Stimulated activated naive B cell treated with anti-CD40 and anti-IgM and Interleukin-4, amounts not matched to agents 10 μg/mL and 1 μg/mL and 100 μg/mL, for 72 hours (primary cell): Measurements from ENCODE around the gene DCX.

Source experiments
- ATAC-seq, 2 donors: fragments of 150-1000 bp; cut with Tn5 transposase; replicated peaks; 2 replicates each; pipeline ENCODE4 v1.10.0; 2021; ENCODE audit warnings: moderate library complexity in 1 of 2
- DNase-seq: peaks from one replicate; pipeline ENCODE4 v3.0.0; 2021
- H3K27ac Mint-ChIP-seq: one replicate; pipeline ENCODE4 v1.8.0; 2022; ENCODE audit warnings: mild to moderate bottlenecking, mixed read lengths
- H3K27me3 Mint-ChIP-seq, 2 donors: one replicate each; pipeline ENCODE4 v1.8.0; 2022; ENCODE audit warnings: mixed read lengths in 2 of 2
- H3K36me3 Mint-ChIP-seq, 2 donors: one replicate each; pipeline ENCODE4 v1.8.0; 2022; ENCODE audit warnings: mixed read lengths in 2 of 2, mild to moderate bottlenecking in 1 of 2
- H3K4me1 Mint-ChIP-seq, 2 donors: one replicate each; pipeline ENCODE4 v1.8.0; 2022; ENCODE audit warnings: mixed read lengths in 2 of 2, mild to moderate bottlenecking in 1 of 2
- H3K4me3 Mint-ChIP-seq, 2 donors: one replicate each; pipeline ENCODE4 v1.8.0; 2022; ENCODE audit warnings: mild to moderate bottlenecking in 2 of 2, mixed read lengths in 2 of 2, moderate library complexity in 1 of 2
- H3K9me3 Mint-ChIP-seq, 2 donors: one replicate each; pipeline ENCODE4 v1.8.0; 2022; ENCODE audit warnings: mixed read lengths in 2 of 2, mild to moderate bottlenecking in 1 of 2

The DCX gene

GRCh38 chrX:111387470-111388070 lies 24.4 kb downstream of the DCX start:
- Mint-ChIP-seq H3K27ac (no peak overlapping the region), H3K9me3 (no peaks in the 10 kb centered on the region), H3K27me3 (no peaks in the 10 kb centered on the region), H3K4me1 (no peaks in the 10 kb centered on the region), H3K4me3 (no peak overlapping the region), H3K36me3 (no peaks in the 10 kb centered on the region)
- DNase-seq (no peak), ATAC-seq (no peak)

- no peaks in the 10 kb centered on the region for H3K36me3 Mint-ChIP-seq
- H3K4me1 Mint-ChIP-seq = no peaks in the 10 kb centered on the region
- H3K4me3 Mint-ChIP-seq = no peak overlapping the region
- no peak overlapping the region for H3K27ac Mint-ChIP-seq
- no peaks in the 10 kb centered on the region for H3K9me3 Mint-ChIP-seq
- DNase-seq = no peak
- H3K27me3 Mint-ChIP-seq = no peaks in the 10 kb centered on the region
- ATAC-seq = no peak
Observed at GRCh38 chrX:111386615-111387233, 25.3 kb downstream of the DCX start.

- no peaks in the 10 kb centered on the region for H3K27me3 Mint-ChIP-seq
- no peak for DNase-seq
Observed at GRCh38 chrX:111386077-111386476, 25.9 kb downstream of the DCX start.

GRCh38 chrX:111382277-111382676 lies 29.7 kb downstream of the DCX start:
- Mint-ChIP-seq H3K27me3 (no peaks in the 10 kb centered on the region), H3K4me3 (no peak overlapping the region), H3K36me3 (no peaks in the 10 kb centered on the region), H3K4me1 (no peaks in the 10 kb centered on the region), H3K9me3 (peaks cover 0 to 4% of the 10 kb centered on the region in 2 donors), H3K27ac (no peak overlapping the region)
- DNase-seq (no peak), ATAC-seq (no peak)

More at GRCh38 chrX:111386077-111386476, 25.9 kb downstream of the DCX start:
- no peak for ATAC-seq
- Mint-ChIP-seq H3K4me1 (no peaks in the 10 kb centered on the region), H3K4me3 (no peak overlapping the region), H3K27ac (no peak overlapping the region), H3K36me3 (no peaks in the 10 kb centered on the region), H3K9me3 (no peaks in the 10 kb centered on the region)

- Mint-ChIP-seq H3K9me3 (peaks cover 0 to 4% of the 10 kb centered on the region in 2 donors), H3K27me3 (no peaks in the 10 kb centered on the region), H3K27ac (no peak overlapping the region), H3K4me1 (no peaks in the 10 kb centered on the region), H3K4me3 (no peak overlapping the region), H3K36me3 (no peaks in the 10 kb centered on the region)
- ATAC-seq (no peak), DNase-seq (no peak)
Observed at GRCh38 chrX:111376897-111377578, 35.0 kb downstream of the DCX start.

- H3K27me3 Mint-ChIP-seq = no peaks in the 10 kb centered on the region
- H3K4me3 Mint-ChIP-seq = no peak overlapping the region
- H3K9me3 Mint-ChIP-seq = peaks cover 0 to 4% of the 10 kb centered on the region in 2 donors
- no peak for DNase-seq
- H3K4me1 Mint-ChIP-seq = no peaks in the 10 kb centered on the region
- no peak for ATAC-seq
- no peak overlapping the region for H3K27ac Mint-ChIP-seq
- H3K36me3 Mint-ChIP-seq = no peaks in the 10 kb centered on the region
Observed at GRCh38 chrX:111376486-111376885, 35.5 kb downstream of the DCX start.

GRCh38 chrX:111375747-111376146 lies 36.2 kb downstream of the DCX start:
- H3K27me3 Mint-ChIP-seq = no peaks in the 10 kb centered on the region
- ATAC-seq (no peak), DNase-seq (no peak)
- peaks cover 0 to 4% of the 10 kb centered on the region in 2 donors for H3K9me3 Mint-ChIP-seq
- H3K4me1 Mint-ChIP-seq = no peaks in the 10 kb centered on the region
- H3K4me3 Mint-ChIP-seq = no peak overlapping the region
- no peak overlapping the region for H3K27ac Mint-ChIP-seq
- no peaks in the 10 kb centered on the region for H3K36me3 Mint-ChIP-seq

- DNase-seq (no peak), ATAC-seq (no peak)
- no peak overlapping the region for H3K4me3 Mint-ChIP-seq
- no peak overlapping the region for H3K27ac Mint-ChIP-seq
- no peaks in the 10 kb centered on the region for H3K27me3 Mint-ChIP-seq
- no peaks in the 10 kb centered on the region for H3K36me3 Mint-ChIP-seq
- H3K9me3 Mint-ChIP-seq = no peaks in the 10 kb centered on the region
- H3K4me1 Mint-ChIP-seq = no peaks in the 10 kb centered on the region
Observed at GRCh38 chrX:111372086-111372485, 39.9 kb downstream of the DCX start.

GRCh38 chrX:111365770-111366325 lies 46.1 kb downstream of the DCX start:
- H3K27me3 Mint-ChIP-seq = no peaks in the 10 kb centered on the region
- H3K27ac Mint-ChIP-seq = no peak overlapping the region
- H3K4me1 Mint-ChIP-seq = no peaks in the 10 kb centered on the region
- no peak overlapping the region for H3K4me3 Mint-ChIP-seq
- DNase-seq (no peak), ATAC-seq (no peak)
- H3K9me3 Mint-ChIP-seq = no peaks in the 10 kb centered on the region
- no peaks in the 10 kb centered on the region for H3K36me3 Mint-ChIP-seq

GRCh38 chrX:111363741-111364140 lies 48.3 kb downstream of the DCX start:
- Mint-ChIP-seq H3K27ac (no peak overlapping the region), H3K9me3 (no peaks in the 10 kb centered on the region), H3K27me3 (no peaks in the 10 kb centered on the region), H3K36me3 (no peaks in the 10 kb centered on the region), H3K4me3 (no peak overlapping the region), H3K4me1 (no peaks in the 10 kb centered on the region)
- DNase-seq = no peak
- no peak for ATAC-seq

GRCh38 chrX:111361751-111362150 lies 50.2 kb downstream of the DCX start:
- Mint-ChIP-seq H3K27me3 (no peaks in the 10 kb centered on the region), H3K9me3 (no peaks in the 10 kb centered on the region), H3K27ac (no peak overlapping the region), H3K4me3 (no peak overlapping the region), H3K4me1 (no peaks in the 10 kb centered on the region), H3K36me3 (no peaks in the 10 kb centered on the region)
- ATAC-seq (no peak), DNase-seq (no peak)

- H3K27ac Mint-ChIP-seq = no peak overlapping the region
- no peaks in the 10 kb centered on the region for H3K4me1 Mint-ChIP-seq
- H3K9me3 Mint-ChIP-seq = no peaks in the 10 kb centered on the region
- H3K27me3 Mint-ChIP-seq = no peaks in the 10 kb centered on the region
- DNase-seq (no peak), ATAC-seq (no peak)
- H3K4me3 Mint-ChIP-seq = no peak overlapping the region
- H3K36me3 Mint-ChIP-seq = no peaks in the 10 kb centered on the region
Observed at GRCh38 chrX:111360839-111361238, 51.2 kb downstream of the DCX start.

- H3K36me3 Mint-ChIP-seq = no peaks in the 10 kb centered on the region
- H3K4me1 Mint-ChIP-seq = no peaks in the 10 kb centered on the region
- H3K27ac Mint-ChIP-seq = no peak overlapping the region
- ATAC-seq (no peak), DNase-seq (no peak)
- H3K9me3 Mint-ChIP-seq = no peaks in the 10 kb centered on the region
- no peak overlapping the region for H3K4me3 Mint-ChIP-seq
- H3K27me3 Mint-ChIP-seq = no peaks in the 10 kb centered on the region
Observed at GRCh38 chrX:111355523-111356115, 56.4 kb downstream of the DCX start.

- Mint-ChIP-seq H3K9me3 (no peaks in the 10 kb centered on the region), H3K27me3 (no peaks in the 10 kb centered on the region), H3K4me1 (no peaks in the 10 kb centered on the region), H3K4me3 (no peak overlapping the region), H3K36me3 (no peaks in the 10 kb centered on the region), H3K27ac (no peak overlapping the region)
- ATAC-seq = no peak
- no peak for DNase-seq
Observed at GRCh38 chrX:111354496-111354895, 57.5 kb downstream of the DCX start.

- no peaks in the 10 kb centered on the region for H3K4me1 Mint-ChIP-seq
- no peaks in the 10 kb centered on the region for H3K27me3 Mint-ChIP-seq
- no peak overlapping the region for H3K4me3 Mint-ChIP-seq
- H3K27ac Mint-ChIP-seq = no peak overlapping the region
- ATAC-seq = no peak
- H3K9me3 Mint-ChIP-seq = no peaks in the 10 kb centered on the region
- H3K36me3 Mint-ChIP-seq = no peaks in the 10 kb centered on the region
- DNase-seq = no peak
Observed at GRCh38 chrX:111353793-111354192, 58.2 kb downstream of the DCX start.
